ENCODE measurements around the gene COMMD4.

DNA sequence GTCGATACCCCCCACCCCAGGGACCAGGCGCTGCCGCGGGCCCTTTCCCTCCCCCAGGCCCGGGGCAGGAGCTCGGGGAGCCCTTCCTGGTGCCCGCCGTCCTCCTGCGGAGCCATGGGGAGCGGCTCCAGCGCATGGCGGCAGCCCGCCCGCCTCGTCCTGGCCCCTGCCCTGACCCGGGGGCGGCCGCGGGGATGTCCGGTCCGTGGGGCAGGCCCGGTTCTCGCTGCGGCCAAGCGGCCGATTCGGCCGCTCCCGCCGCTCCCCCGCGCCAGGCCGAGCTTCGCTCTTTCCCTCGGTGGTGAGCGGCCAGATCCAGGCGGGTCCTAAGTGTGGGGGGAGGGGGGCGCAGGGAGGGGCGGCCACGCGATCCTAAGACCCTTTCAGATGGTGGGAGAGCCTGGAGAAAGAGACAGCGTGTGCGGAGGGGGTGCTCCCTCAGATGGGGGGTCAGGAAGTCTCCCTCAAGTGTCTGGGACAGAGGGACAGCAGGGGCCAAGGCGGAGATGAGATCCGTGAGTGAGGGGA, 12.2 kb downstream of the COMMD4 start:
- TF ChIP-seq POLR2A (IDR thresholded peaks at IDR 0.05) (no peak), POLR2AphosphoS5 (IDR thresholded peaks at IDR 0.05) (no peak)
- TF ChIP-seq, protein P1, sequence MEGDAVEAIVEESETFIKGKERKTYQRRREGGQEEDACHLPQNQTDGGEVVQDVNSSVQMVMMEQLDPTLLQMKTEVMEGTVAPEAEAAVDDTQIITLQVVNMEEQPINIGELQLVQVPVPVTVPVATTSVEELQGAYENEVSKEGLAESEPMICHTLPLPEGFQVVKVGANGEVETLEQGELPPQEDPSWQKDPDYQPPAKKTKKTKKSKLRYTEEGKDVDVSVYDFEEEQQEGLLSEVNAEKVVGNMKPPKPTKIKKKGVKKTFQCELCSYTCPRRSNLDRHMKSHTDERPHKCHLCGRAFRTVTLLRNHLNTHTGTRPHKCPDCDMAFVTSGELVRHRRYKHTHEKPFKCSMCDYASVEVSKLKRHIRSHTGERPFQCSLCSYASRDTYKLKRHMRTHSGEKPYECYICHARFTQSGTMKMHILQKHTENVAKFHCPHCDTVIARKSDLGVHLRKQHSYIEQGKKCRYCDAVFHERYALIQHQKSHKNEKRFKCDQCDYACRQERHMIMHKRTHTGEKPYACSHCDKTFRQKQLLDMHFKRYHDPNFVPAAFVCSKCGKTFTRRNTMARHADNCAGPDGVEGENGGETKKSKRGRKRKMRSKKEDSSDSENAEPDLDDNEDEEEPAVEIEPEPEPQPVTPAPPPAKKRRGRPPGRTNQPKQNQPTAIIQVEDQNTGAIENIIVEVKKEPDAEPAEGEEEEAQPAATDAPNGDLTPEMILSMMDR (IDR thresholded peaks at IDR 0.05): no peak
